Esophagus squamous epithelium (tissue), 4 donors: ENCODE results near the gene C1QTNF1.

Experiments used
- POLR2A ChIP-seq, 4 donors: fragments of 450-650 bp; IDR thresholded peaks; one replicate each; pipeline ENCODE4 v1.6.1; 2017; ENCODE audit warnings: antibody characterized with exemption in 4 of 4, mild to moderate bottlenecking in 4 of 4, moderate library complexity in 3 of 4
- TF ChIP-seq, protein P1 (sequence below), 6 experiments: fragments of 450-650 bp in 4 of 6; fragments of 200-600 bp in 2 of 6; sonication (generic) in 2 of 6; IDR thresholded peaks; one replicate each; pipeline ENCODE4 v1.5.1; 2016 to 2019; ENCODE audit warnings: antibody characterized with exemption in 6 of 6, mild to moderate bottlenecking in 4 of 6, moderate library complexity in 4 of 6

DNA sequence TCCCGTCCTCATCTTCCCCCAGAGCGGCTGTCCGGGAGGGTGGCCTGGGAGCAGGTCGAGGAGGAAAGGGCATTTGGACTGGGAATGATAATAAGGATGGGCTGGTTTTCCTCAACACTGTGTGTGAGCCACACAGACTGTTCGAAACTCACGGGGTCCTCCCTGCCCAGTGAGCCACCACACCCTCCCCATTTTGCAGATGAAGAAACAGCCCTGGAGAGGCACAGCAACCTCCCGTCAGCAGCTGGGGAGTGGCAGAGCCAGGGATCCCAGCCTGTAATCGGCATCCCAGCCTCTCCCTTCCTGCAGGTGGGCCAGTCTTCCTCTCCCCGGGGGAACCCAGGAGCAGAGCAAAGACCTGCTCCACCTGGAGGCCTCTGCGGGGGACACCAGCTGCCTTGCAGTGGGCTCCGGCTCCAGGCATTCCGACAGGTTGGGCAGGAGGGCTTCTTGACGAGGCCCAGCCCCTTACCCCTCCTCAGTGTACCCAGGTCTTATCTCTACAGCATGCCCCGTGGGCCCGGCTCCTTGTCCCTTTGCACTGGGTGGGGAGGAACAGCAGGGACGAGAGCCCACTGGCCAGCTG is 74.4 kb downstream of the C1QTNF1 start:
- TF ChIP-seq, protein P1, sequence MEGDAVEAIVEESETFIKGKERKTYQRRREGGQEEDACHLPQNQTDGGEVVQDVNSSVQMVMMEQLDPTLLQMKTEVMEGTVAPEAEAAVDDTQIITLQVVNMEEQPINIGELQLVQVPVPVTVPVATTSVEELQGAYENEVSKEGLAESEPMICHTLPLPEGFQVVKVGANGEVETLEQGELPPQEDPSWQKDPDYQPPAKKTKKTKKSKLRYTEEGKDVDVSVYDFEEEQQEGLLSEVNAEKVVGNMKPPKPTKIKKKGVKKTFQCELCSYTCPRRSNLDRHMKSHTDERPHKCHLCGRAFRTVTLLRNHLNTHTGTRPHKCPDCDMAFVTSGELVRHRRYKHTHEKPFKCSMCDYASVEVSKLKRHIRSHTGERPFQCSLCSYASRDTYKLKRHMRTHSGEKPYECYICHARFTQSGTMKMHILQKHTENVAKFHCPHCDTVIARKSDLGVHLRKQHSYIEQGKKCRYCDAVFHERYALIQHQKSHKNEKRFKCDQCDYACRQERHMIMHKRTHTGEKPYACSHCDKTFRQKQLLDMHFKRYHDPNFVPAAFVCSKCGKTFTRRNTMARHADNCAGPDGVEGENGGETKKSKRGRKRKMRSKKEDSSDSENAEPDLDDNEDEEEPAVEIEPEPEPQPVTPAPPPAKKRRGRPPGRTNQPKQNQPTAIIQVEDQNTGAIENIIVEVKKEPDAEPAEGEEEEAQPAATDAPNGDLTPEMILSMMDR (IDR thresholded peaks at IDR 0.05): no peak
- no peak for TF ChIP-seq POLR2A (IDR thresholded peaks at IDR 0.05)
